GM23338 (cell line): ENCODE data around the gene ADPRH. TPM values are rescaled to one million over a fixed set of nuclear protein-coding genes. Genes with fewer than 3 reads are reported as not detected.
A peak's percentile ranks its signal among the peaks of the same experiment; 100 is the strongest.

Experiments
- ATAC-seq: fragments of 200-7000 bp; cut with Tn5 transposase; 3 replicates; pipeline ENCODE4 v1.9.1; 2020
- DNase-seq: peaks from one replicate; pipeline ENCODE4 v3.0.0-alpha.2; 2015; ENCODE audit warnings: low spot score
- H2AFZ ChIP-seq: fragments of 200-600 bp; sonication (generic); 2 replicates; pipeline ENCODE4 v1.8.0; 2016; ENCODE audit warnings: antibody characterized with exemption, mild to moderate bottlenecking, moderate library complexity
- H3F3A ChIP-seq: fragments of 200-600 bp; sonication (generic); replicated peaks from 2 replicates; pipeline ENCODE4 v1.8.0; 2017; ENCODE audit warnings: antibody characterized with exemption, mixed run types, low read depth
- H3K27ac ChIP-seq: fragments of 200-600 bp; sonication (generic); 2 replicates; pipeline ENCODE4 v1.6.1; 2016; ENCODE audit warnings: low read depth
- H3K27me3 ChIP-seq: fragments of 200-600 bp; sonication (generic); 2 replicates; pipeline ENCODE4 v1.8.0; 2016; ENCODE audit warnings: mild to moderate bottlenecking, mixed run types, moderate library complexity; ENCODE audit not compliant: insufficient read depth
- H3K36me3 ChIP-seq: fragments of 200-600 bp; sonication (generic); 2 replicates; pipeline ENCODE4 v1.8.0; 2016; ENCODE audit warnings: mild to moderate bottlenecking; ENCODE audit not compliant: insufficient read depth
- H3K4me1 ChIP-seq: fragments of 200-600 bp; sonication (generic); 2 replicates; pipeline ENCODE4 v1.8.0; 2016; ENCODE audit warnings: mild to moderate bottlenecking, moderate library complexity; ENCODE audit not compliant: insufficient read depth
- H3K4me2 ChIP-seq: fragments of 200-600 bp; sonication (generic); 2 replicates; pipeline ENCODE4 v1.7.1; 2017; ENCODE audit warnings: mixed run types
- H3K4me3 ChIP-seq: fragments of 200-600 bp; sonication (generic); 2 replicates; pipeline ENCODE4 v1.6.1; 2016; ENCODE audit warnings: mixed run types
- H3K79me2 ChIP-seq: fragments of 200-600 bp; sonication (generic); replicated peaks from 2 replicates; pipeline ENCODE4 v1.8.0; 2017; ENCODE audit warnings: mild to moderate bottlenecking; ENCODE audit not compliant: insufficient read depth
- H3K9me2 ChIP-seq: fragments of 200-600 bp; sonication (generic); 2 replicates; pipeline ENCODE4 v1.8.0; 2017; ENCODE audit not compliant: insufficient read depth
- H4K20me1 ChIP-seq: fragments of 200-600 bp; sonication (generic); replicated peaks from 2 replicates; pipeline ENCODE4 v1.8.0; 2017; ENCODE audit warnings: mild to moderate bottlenecking; ENCODE audit not compliant: insufficient read depth
- H3K27ac Mint-ChIP-seq: 2 replicates; pipeline ENCODE4 v1.8.0; 2020; ENCODE audit warnings: inconsistent platforms, mild to moderate bottlenecking, moderate library complexity, mixed read lengths
- H3K27me3 Mint-ChIP-seq: 3 replicates; pipeline ENCODE4 v1.8.0; 2022; ENCODE audit warnings: low read depth, mild to moderate bottlenecking, moderate library complexity, mixed read lengths, inconsistent platforms; ENCODE audit not compliant: insufficient read depth, poor library complexity
- H3K36me3 Mint-ChIP-seq: 3 replicates; pipeline ENCODE4 v1.8.0; 2021; ENCODE audit warnings: low read depth, mild to moderate bottlenecking, inconsistent platforms, moderate library complexity, mixed read lengths
- H3K4me1 Mint-ChIP-seq: 3 replicates; pipeline ENCODE4 v1.8.0; 2020; ENCODE audit warnings: mild to moderate bottlenecking, inconsistent platforms, mixed read lengths
- H3K4me3 Mint-ChIP-seq: 3 replicates; pipeline ENCODE4 v1.8.0; 2021; ENCODE audit warnings: moderate library complexity, mild to moderate bottlenecking, inconsistent platforms, mixed read lengths
- H3K9me3 Mint-ChIP-seq: 3 replicates; pipeline ENCODE4 v1.8.0; 2020; ENCODE audit warnings: moderate library complexity, mild to moderate bottlenecking, inconsistent platforms, mixed read lengths
- CREB1 ChIP-seq: fragments of 250-450 bp; sonication (Bioruptor Pico); IDR thresholded peaks from 2 replicates; pipeline ENCODE4 v1.5.0; 2020; ENCODE audit warnings: low read depth, mild to moderate bottlenecking, moderate library complexity
- CTCF ChIP-seq, 2 experiments: fragments of 200-600 bp in 1 of 2; sonication (generic) in 1 of 2; conservative IDR thresholded peaks; 2 replicates each; pipeline versions ENCODE4 v1.5.1 to v1.6.1; 2016 to 2017; ENCODE audit warnings: antibody characterized with exemption in 2 of 2, low read depth in 2 of 2, mild to moderate bottlenecking in 2 of 2, moderate library complexity in 1 of 2
- ETS1 ChIP-seq: IDR thresholded peaks from 2 replicates; pipeline ENCODE4 v1.6.1; 2016; ENCODE audit warnings: antibody characterized with exemption
- EZH2 ChIP-seq: fragments of 200-600 bp; sonication (generic); IDR thresholded peaks from one replicate; pipeline ENCODE4 v1.8.0; 2017; ENCODE audit warnings: antibody characterized with exemption, mild to moderate bottlenecking, low read depth; ENCODE audit not compliant: unreplicated experiment
- EZH2phosphoT487 ChIP-seq: fragments of 200-600 bp; sonication (generic); IDR thresholded peaks from one replicate; pipeline ENCODE4 v1.8.1; 2018; ENCODE audit warnings: antibody characterized with exemption; ENCODE audit not compliant: unreplicated experiment
- NANOG ChIP-seq: IDR thresholded peaks from 2 replicates; pipeline ENCODE4 v1.6.1; 2016; ENCODE audit warnings: antibody characterized with exemption, borderline replicate concordance
- POLR2AphosphoS5 ChIP-seq: IDR thresholded peaks from 2 replicates; pipeline ENCODE4 v1.6.1; 2016; ENCODE audit warnings: antibody characterized with exemption, low read depth
- REST ChIP-seq: IDR thresholded peaks from one replicate; pipeline ENCODE4 v1.6.1; 2018; ENCODE audit warnings: antibody characterized with exemption; ENCODE audit not compliant: unreplicated experiment
- STAT1 ChIP-seq: IDR thresholded peaks from one replicate; pipeline ENCODE4 v1.6.1; 2016; ENCODE audit warnings: antibody characterized with exemption; ENCODE audit not compliant: unreplicated experiment
- ZNF114 ChIP-seq: fragments of 250-450 bp; sonication (Bioruptor Pico); IDR thresholded peaks from 2 replicates; pipeline ENCODE4 v1.5.0; 2020; ENCODE audit warnings: mild to moderate bottlenecking, moderate library complexity
- ZNF331 ChIP-seq: fragments of 250-450 bp; sonication (Bioruptor Pico); IDR thresholded peaks from 2 replicates; pipeline ENCODE4 v1.5.0; 2020; ENCODE audit warnings: low read depth, mild to moderate bottlenecking, moderate library complexity
- polyA plus RNA-seq: library from polyadenylated mRNA; unstranded; fragments of >200 nt; fragmentation: Nextera tagmentation; extraction: Ambion mirVana; gene quantifications from 2 replicates; pipeline ENCODE4 v1.2.1, GENCODE V29; 2016
- total RNA-seq: library from RNA; depleted of rRNA; stranded (reverse); fragments of >200 nt; shearing (Covaris generic); gene quantifications from 2 replicates; pipeline ENCODE4 v1.2.3, GENCODE V29; 2014

Gene ADPRH
- total and polyA plus RNA-seq, 2 experiments from 2014 or later: 1.2 to 3.4 TPM

- Mint-ChIP-seq H3K36me3 (no peaks in the 10 kb centered on the region), H3K4me3 (no peak overlapping the region), H3K27me3 (peaks cover 4% of the 10 kb centered on the region), H3K9me3 (no peaks in the 10 kb centered on the region), H3K27ac (no peak overlapping the region), H3K4me1 (no peaks in the 10 kb centered on the region)
- H3F3A ChIP-seq: no peaks in the 10 kb centered on the region
- no peaks in the 10 kb centered on the region for H3K36me3 ChIP-seq
- ATAC-seq: no peak
- no peak for TF ChIP-seq REST
- TF ChIP-seq ZNF331: no peak
- no peak for TF ChIP-seq CREB1 (CRISPR knock-in tag)
- TF ChIP-seq NANOG: no peak
- no peak for TF ChIP-seq POLR2AphosphoS5
- no peak for TF ChIP-seq STAT1
- no peak for TF ChIP-seq ZNF114 (CRISPR knock-in tag)
- no peak for TF ChIP-seq CTCF (conservative IDR thresholded peaks at IDR 0.05; ENCODE audit: low read depth in 2 of 2)
- no peak for TF ChIP-seq EZH2
- no peak for TF ChIP-seq ETS1
- no peak overlapping the region for H3K4me2 ChIP-seq
- H3K4me1 ChIP-seq: no peaks in the 10 kb centered on the region
- H2AFZ ChIP-seq: no peak overlapping the region
- H3K9me2 ChIP-seq: no peaks in the 10 kb centered on the region
- H3K27ac ChIP-seq: no peak overlapping the region
- no peaks in the 10 kb centered on the region for H4K20me1 ChIP-seq
- no peak for DNase-seq
- H3K27me3 ChIP-seq: no peaks in the 10 kb centered on the region
- H3K4me3 ChIP-seq: no peak overlapping the region
- no peaks in the 10 kb centered on the region for H3K79me2 ChIP-seq
Measured at GRCh38 chr3:119570229-119570628, 9.1 kb upstream of the ADPRH start.

GRCh38 chr3:119571230-119571629 lies 8.1 kb upstream of the ADPRH start:
- peaks cover 4% of the 10 kb centered on the region for H3K27me3 Mint-ChIP-seq
- H3K9me2 ChIP-seq: no peaks in the 10 kb centered on the region

More at GRCh38 chr3:119571230-119571629, 8.1 kb upstream of the ADPRH start:
- H3K36me3 ChIP-seq: no peaks in the 10 kb centered on the region
- ATAC-seq: no peak
- TF ChIP-seq CTCF (conservative IDR thresholded peaks at IDR 0.05; ENCODE audit: low read depth in 2 of 2) (no peak), ZNF114 (CRISPR knock-in tag) (no peak), EZH2phosphoT487 (no peak)
- Mint-ChIP-seq H3K36me3 (no peaks in the 10 kb centered on the region), H3K9me3 (no peaks in the 10 kb centered on the region), H3K4me1 (no peaks in the 10 kb centered on the region), H3K27ac (no peak overlapping the region), H3K4me3 (no peak overlapping the region)
- no peaks in the 10 kb centered on the region for H3K79me2 ChIP-seq
- peak overlapping the region; percentile 91 for H2AFZ ChIP-seq
- no peaks in the 10 kb centered on the region for H3K27me3 ChIP-seq
- H3F3A ChIP-seq: no peaks in the 10 kb centered on the region
- no peak overlapping the region for H3K27ac ChIP-seq
- no peak for DNase-seq
- H4K20me1 ChIP-seq: no peaks in the 10 kb centered on the region
- H3K4me1 ChIP-seq: no peaks in the 10 kb centered on the region
- no peak overlapping the region for H3K4me3 ChIP-seq
- H3K4me2 ChIP-seq: no peak overlapping the region
